A673 (cell line): ENCODE results near the gene FHIP2A.

Experiments used
- CTCF ChIP-seq: fragments of 300-800, 200-600 bp; sonication (generic); conservative IDR thresholded peaks from 2 replicates; pipeline ENCODE4 v1.5.1; 2017; ENCODE audit warnings: low read depth, mild to moderate bottlenecking, antibody characterized with exemption, low read length, moderate library complexity, mixed read lengths
- EZH2 ChIP-seq: fragments of 200-600 bp; sonication (generic); IDR thresholded peaks from 2 replicates; pipeline ENCODE4 v1.6.1; 2017; ENCODE audit warnings: borderline replicate concordance, low read depth, mild to moderate bottlenecking, mixed read lengths, antibody characterized with exemption, low read length; ENCODE audit not compliant: poor library complexity, severe bottlenecking

GRCh38 chr10:114825513-114826253 lies 4.1 kb downstream of the FHIP2A start:
- TF ChIP-seq CTCF (no peak), EZH2 (no peak)
